Stromal cell of bone marrow (primary cell): ENCODE measurements around the gene TSSK3.

Source experiments
- DNase-seq: peaks from one replicate; pipeline ENCODE4 v3.0.0-alpha.2; 2012; ENCODE audit warnings: low read depth

TSSK3 gene

GRCh38 chr1:32400876-32401631 is 38.7 kb downstream of the TSSK3 start:
- peak; percentile 95 for DNase-seq

GRCh38 chr1:32404946-32405345 is 42.6 kb downstream of the TSSK3 start:
- no peak for DNase-seq

GRCh38 chr1:32405672-32406467 is 43.5 kb downstream of the TSSK3 start:
- no peak for DNase-seq

- no peak for DNase-seq
Measured at GRCh38 chr1:32406629-32407111, 44.3 kb downstream of the TSSK3 start.

- DNase-seq = no peak
Measured at GRCh38 chr1:32411261-32411660, 48.9 kb downstream of the TSSK3 start.

GRCh38 chr1:32413507-32414185 is 51.3 kb downstream of the TSSK3 start:
- peak; percentile 33 for DNase-seq
